T-helper 2 cell (primary cell): ENCODE measurements around the gene NARS2.
"Not testable (repeated sequence)": the region's sequence is repeated elsewhere in the genome, so short reads cannot be mapped to it uniquely, and the experiment has no call there.

Experiments used
- DNase-seq, 5 experiments: peaks; one replicate each; pipeline versions ENCODE4 v3.0.0 to v3.0.0-alpha.2; 2012 to 2022

NARS2 gene

GRCh38 chr11:78576549-78577097 lies 2.0 kb upstream of the NARS2 start:
- DNase-seq = no peak

GRCh38 chr11:78575478-78575877 lies 814 bp upstream of the NARS2 start:
- no peak for DNase-seq

GRCh38 chr11:78573681-78574080 lies 983 bp downstream of the NARS2 start:
- no peak for DNase-seq

DNA sequence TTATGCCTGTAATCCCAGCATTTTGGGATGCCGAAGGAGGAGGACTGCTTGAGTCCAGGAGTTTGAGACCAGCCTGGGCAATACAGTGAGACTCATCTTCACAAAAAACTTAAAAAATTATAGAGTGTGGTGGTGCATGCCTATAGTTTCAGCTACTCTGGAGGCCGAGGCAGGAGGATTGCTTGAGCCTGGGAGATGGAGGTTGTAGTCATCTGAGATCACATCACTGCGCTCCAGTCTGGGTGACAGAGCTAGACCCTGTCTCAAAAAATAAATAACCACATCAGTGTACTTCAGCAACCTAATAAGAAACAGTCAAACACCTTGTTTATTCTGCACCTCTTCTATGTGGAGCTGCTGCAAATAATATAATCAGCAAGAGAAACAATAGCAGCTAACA lies 1.4 kb downstream of the NARS2 start:
- DNase-seq = no peak

DNA sequence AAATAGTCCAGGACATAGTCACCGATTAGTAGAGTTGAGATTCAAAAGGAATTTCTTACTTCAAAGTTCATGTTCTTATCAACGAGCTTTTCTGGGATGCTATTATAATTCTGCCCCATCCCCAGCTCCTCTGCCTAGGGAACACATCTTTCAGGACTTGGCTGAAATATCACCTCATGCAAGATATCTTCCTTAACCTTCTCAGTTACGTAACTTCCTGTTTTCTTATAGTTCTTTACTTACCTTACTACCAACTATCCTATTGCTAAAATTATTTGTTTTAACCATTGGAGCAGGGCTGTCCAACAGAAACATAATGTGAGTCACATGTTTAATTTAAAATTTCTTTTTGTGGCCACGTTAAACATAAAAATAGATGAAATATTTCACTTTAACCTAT lies 2.3 kb downstream of the NARS2 start:
- DNase-seq = no peak

DNA sequence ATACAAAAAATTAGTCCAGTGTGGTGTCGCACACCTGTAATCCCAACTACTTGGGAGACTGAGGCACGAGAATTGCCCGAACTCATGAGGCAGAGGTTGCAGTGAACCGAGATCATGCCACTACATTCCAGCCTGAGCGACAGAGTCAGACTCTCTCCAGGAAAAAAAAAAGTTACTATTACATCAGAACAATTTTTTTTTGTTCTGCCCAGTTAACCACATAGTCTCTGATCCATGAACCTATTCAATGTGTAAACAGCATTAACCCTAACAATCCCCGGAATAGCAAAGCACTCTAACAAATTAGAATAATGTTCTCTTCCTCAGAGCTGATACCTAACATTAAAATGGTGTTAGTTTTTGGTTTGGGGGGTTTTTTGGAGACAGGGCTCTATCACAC lies 4.6 kb downstream of the NARS2 start:
- no peak for DNase-seq

- no peak for DNase-seq
Observed at GRCh38 chr11:78567209-78567608, 7.5 kb downstream of the NARS2 start.

DNA sequence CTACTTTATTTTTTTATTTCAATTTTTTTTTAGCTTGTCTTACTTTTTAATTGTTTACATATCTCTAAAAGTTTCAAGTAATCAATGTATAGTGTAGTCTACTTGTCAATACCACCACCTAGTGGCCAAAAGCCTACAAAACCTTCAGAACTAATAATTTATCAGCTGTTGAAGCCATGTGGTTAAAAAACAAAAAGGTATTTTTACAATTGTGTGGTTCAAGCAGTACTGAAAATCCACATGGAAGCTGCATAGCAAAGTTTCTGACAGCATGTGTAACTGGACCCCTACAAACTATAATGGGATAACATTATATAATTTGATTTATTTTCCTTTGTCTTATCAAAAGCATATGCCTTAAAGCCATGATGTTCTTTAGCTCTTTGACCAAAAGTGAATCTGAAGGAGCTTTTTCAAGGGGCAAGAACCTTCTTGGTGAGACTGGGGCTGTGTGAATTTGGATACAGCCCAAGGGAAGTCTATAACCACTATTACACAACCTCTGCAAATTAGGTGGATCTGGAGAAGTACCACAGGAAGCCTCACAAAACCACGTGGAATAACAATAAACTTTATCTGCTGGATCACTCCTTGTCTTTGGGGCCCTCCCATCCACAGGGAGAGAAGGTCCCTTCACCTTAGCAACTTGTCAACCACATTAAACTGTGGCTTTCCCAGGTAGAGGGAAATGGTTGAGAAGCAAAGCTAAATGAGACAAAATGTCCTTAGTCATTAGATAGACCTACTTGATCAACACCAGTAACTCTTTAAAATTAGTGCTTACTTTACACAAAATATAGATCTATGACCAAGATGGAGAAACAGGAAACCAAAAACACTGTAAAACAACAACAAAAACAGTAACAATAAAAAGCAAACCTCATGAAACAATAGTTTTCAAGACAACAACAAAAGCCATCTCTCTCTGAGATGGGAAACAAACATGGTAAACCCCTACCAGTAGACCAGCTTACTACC lies 9.9 kb downstream of the NARS2 start:
- DNase-seq = peak in 3 of 5 experiments; percentile 7 to 83 (median 21)

DNA sequence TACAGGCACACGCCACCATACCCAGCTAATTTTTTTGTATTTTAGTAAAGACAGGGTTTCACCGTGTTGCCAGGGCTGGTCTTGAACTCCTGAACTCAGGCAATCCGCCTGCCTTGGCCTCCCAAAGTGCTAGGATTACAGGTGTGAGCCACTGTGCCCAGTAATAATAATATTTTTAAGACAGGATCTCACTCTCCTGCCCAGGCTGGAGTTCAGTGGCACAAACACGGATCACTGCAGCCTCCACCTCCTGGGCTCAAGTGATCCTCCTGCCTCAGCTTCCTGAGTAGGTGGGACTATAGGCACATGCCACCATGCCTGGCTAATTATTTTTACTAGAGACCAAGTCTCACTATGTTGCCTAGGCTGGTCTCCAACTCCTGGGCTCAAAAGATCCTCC lies 10.6 kb downstream of the NARS2 start:
- DNase-seq = not testable (repeated sequence)

- DNase-seq = not testable (repeated sequence)
Observed at GRCh38 chr11:78563090-78563489, 11.6 kb downstream of the NARS2 start.

- no peak for DNase-seq
Observed at GRCh38 chr11:78562398-78562797, 12.3 kb downstream of the NARS2 start.

DNA sequence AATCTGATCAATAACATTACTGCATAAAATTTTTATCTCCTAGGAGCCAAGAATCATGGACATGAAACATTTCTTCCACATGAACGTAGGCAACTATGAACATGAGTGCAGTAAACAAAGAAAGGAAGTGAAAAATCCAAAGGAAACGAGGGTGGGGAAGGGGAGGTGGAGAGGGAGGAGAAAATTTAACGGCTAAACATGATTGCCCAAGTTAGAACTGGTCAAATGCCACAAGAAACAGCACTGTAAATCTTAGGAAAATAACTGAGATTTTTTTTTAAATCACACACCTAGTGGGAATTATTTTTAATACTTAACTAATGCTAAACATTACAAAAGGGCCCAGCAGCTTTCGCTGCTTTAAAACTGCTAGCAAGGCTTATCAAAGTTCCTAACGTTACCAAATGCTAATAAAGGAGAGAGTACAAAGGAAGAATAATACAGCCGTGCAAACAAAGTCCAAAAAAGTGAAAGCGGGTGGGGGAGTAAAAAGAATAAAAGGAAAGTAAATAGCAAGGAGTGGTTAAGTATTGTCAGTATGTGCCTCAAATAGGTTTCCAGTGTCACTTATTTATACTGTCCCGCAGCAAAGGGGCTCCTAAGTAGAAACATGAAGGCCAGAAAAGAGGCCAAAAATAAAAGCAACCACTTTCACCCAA lies 13.7 kb downstream of the NARS2 start:
- DNase-seq = no peak

DNA sequence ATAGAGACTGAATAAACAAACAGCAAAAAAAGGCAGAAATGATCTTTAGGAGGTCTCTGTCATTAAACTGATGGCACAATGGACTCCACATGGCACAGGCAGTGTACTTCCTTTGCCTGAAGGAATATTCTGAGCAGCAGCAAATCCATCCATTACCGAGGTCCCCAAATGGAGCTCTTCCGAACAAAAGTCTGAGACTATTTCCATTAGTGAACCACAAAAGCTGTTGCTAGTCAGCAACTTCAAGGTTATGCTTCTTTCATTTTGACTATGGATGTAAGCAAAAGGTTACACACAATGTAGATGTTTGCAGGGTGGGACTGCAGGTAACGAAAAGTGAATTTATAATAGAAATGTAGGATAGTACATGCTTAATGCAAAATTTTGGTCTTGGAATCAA lies 14.5 kb downstream of the NARS2 start:
- DNase-seq = peak in 1 of 5 experiments; percentile 86

GRCh38 chr11:78557236-78557635 lies 17.4 kb downstream of the NARS2 start:
- no peak for DNase-seq

GRCh38 chr11:78555592-78555991 lies 19.1 kb downstream of the NARS2 start:
- no peak for DNase-seq

DNA sequence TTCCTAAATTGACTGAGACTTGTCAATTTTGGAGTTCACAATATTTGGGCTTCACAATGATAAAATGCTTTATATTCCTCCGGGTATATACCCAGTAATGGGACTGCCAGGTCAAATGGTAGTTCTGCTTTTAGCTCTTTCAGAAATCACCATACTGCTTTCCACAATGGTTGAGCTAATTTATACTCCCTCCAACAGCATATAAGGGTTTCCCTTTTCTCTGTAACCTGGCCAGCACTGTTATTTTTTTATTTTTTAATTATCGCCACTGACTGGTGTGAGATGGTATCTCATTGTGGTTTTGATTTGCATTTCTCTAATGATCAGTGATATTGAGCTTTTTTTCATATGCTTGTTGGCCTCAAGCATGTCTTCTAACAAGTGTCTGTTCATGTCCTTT lies 21.8 kb downstream of the NARS2 start:
- no peak for DNase-seq

DNA sequence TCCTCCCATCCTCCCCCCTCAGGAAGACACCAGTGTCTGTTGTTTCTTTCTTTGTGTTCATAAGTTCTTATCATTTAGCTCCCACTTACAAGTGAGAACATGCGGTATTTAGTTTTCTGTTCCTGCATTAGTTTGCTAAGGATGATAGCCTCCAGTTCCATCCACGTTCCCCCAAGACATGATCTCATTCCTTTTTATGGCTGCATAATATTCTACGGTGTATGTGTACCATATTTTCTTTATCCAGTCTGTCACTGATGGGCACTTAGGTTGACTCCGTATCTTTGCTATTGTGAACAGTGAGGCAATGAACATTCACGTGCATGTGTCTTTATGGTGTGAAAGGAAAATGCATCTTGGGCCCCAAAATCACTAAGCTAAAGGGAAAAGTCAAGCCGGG lies 22.5 kb downstream of the NARS2 start:
- not testable (repeated sequence) for DNase-seq

GRCh38 chr11:78551066-78551465 lies 23.6 kb downstream of the NARS2 start:
- no peak for DNase-seq

- no peak for DNase-seq
Observed at GRCh38 chr11:78549624-78550409, 24.8 kb downstream of the NARS2 start.

GRCh38 chr11:78548911-78549590 lies 25.6 kb downstream of the NARS2 start:
- DNase-seq = no peak

DNA sequence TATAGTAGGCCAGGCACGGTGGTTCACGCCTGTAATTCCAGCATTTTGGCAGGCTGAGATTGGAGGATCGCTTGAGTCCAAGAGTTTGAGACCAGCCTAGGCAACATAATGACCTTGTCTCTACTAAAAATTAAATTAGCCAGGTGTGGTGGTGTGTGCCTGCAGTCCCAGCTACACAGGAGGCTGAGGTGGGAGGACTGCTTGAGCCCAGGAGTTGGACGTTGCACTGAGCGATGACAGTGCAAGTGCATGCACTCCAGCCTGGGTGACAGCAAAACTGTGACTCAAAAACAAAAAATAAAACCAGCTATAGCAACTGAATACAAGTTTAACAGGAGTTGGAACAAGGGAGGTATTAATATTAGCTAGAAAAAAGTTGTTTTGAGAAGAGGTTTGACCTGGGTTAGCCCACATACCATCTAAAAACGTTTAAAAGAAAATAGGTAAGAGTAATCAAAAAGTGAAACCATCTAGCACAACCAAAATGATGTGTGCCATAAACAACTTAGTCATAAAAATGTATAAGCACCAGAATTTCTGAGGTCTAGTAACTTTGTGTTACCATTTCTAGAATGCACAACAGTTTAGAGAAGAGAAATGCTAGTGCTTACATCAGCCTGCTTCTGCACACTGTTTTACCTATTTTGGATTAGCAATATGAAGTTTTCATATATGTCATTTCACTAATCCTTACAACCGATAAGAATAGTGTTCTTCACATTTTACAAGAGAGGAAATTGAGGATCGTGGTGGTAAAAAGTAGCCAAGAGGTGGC lies 26.5 kb downstream of the NARS2 start:
- DNase-seq = peak in 1 of 5 experiments; percentile 32
